ENCODE data around the gene WRAP73.

WRAP73 gene

DNA sequence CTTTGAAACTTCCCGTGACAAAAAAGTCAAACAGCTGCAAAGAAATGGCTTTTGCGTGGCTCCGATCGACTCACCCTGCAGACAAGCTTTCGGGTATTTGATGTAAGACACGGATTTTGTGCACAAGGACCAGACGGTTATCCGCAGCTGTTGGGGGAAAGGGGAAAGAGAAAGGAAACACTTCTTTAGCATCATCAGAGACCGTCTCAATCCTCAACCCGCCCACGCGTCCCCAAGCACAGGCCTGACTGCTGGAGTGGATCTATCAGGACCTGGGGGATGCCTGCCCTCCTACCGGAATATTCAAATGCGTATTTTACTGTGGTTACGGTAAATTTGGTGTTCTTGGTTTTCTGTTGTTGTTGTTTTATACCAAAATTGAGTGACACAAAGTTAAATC lies 11.2 kb downstream of the WRAP73 start:
- Mint-ChIP-seq H3K36me3 (ENCODE audit: low read depth) (peaks cover 20% of the 10 kb centered on the region), H3K4me3 (no peak overlapping the region), H3K4me1 (no peaks in the 10 kb centered on the region), H3K9me3 (no peaks in the 10 kb centered on the region), H3K27me3 (no peaks in the 10 kb centered on the region), H3K27ac (no peak overlapping the region)
- ATAC-seq, result no peak
- no peak for DNase-seq

DNA sequence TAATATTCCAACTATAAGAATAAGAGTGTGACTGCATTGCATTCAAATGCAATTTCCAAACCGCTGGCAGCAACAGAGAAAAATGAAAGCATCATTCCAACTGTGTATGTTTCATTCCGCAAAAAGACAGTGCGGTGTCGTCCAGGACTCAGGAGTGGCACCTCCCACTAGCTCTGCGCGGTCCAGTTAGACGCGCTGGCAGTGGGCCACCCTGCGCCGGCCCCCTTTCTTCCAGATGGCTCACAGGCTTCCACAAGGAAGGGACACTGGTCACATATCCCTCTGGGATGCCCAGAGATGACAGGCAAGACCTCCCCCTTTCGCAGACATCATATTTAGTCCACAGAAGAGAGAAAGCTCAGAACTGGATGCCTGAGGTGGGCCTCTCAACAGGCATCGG lies 11.9 kb downstream of the WRAP73 start:
- ATAC-seq (no peak), DNase-seq (no peak)
- Mint-ChIP-seq H3K27me3 (no peaks in the 10 kb centered on the region), H3K4me3 (no peak overlapping the region), H3K9me3 (no peaks in the 10 kb centered on the region), H3K27ac (no peak overlapping the region), H3K36me3 (ENCODE audit: low read depth) (peaks cover 20% of the 10 kb centered on the region), H3K4me1 (no peaks in the 10 kb centered on the region)

DNA sequence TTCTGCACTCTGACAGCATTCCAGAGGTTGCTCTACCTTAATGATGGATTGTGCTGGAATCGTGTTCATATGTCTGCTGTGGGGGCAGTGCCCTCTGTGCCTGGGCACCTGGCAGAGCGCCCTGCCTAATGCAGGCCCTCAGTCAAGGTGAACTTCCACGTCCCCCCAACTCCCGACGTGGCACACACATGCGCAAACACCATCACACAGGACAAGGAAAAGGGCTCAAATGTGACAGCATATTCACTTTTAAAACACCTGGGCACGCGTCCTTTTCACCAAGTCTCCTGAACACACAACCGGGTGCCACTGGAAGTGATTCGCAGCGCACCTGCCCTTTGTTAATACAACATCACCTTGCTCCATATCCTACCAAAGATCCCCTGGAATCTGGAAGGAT lies 13.4 kb downstream of the WRAP73 start:
- no peak for ATAC-seq
- Mint-ChIP-seq H3K9me3 (no peaks in the 10 kb centered on the region), H3K27me3 (no peaks in the 10 kb centered on the region), H3K27ac (no peak overlapping the region), H3K36me3 (ENCODE audit: low read depth) (peaks cover 20% of the 10 kb centered on the region), H3K4me1 (no peaks in the 10 kb centered on the region), H3K4me3 (no peak overlapping the region)
- no peak for DNase-seq

DNA sequence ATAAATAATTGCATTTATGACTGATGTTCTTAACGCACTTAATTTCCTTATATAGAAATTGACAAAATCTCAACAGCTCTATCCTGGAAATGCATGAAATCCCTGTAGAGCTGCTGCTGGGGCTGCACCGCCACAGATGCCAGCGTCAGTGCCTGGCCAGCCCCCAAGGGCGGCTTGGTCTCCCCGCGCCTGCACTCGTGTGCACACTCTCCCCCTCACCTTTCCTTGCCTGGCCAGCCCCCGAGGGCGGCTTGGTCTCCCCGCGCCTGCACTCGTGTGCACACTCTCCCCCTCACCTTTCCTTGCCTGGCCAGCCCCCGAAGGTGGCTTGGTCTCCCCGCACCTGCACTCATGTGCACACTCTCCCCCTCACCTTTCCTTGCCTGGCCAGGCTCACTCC lies 13.8 kb downstream of the WRAP73 start:
- no peaks in the 10 kb centered on the region for H3K27me3 Mint-ChIP-seq
- H3K4me1 Mint-ChIP-seq, result no peaks in the 10 kb centered on the region
- peaks cover 20% of the 10 kb centered on the region for H3K36me3 Mint-ChIP-seq (ENCODE audit: low read depth)
- DNase-seq (no peak), ATAC-seq (no peak)
- no peak overlapping the region for H3K27ac Mint-ChIP-seq
- no peaks in the 10 kb centered on the region for H3K9me3 Mint-ChIP-seq
- no peak overlapping the region for H3K4me3 Mint-ChIP-seq

DNA sequence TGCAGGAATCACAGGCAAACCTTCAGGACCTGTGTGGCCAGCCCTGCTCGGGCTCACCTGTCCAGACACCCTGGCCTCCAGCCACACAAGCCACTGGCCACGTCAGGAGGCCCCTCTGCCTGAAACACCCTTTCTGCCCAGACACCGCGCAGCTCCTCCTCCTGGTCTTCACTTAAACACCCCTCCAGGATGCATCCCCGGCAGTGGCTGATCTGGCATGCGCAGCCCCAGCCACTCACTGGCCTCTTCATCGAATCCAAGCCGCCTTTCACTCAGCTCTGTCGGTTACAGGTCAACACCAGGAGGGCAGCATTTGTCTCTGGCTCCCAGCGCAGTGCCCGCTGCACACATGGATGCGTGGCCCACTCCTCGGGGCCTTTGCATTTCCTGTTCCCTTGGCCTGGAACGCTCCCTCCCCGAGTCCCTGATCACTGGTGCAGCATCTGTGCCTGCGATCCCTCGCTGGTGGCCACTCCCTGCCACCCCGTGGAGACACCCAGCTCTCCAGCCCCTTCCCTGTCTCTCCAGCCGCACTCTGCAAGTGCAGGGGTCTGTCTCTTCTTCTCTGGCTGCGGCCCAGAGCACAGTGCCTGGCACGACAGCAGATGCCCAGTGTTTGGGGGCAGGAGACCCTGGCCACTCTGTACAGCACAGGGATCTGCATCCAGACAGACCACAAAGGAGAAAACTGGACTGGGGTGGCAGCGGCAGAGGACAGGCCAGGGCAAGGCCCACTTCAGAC lies 15.7 kb downstream of the WRAP73 start:
- H3K27me3 Mint-ChIP-seq, result no peaks in the 10 kb centered on the region
- no peaks in the 10 kb centered on the region for H3K4me1 Mint-ChIP-seq
- H3K36me3 Mint-ChIP-seq (ENCODE audit: low read depth), result peaks cover 20% of the 10 kb centered on the region
- no peak for ATAC-seq
- no peaks in the 10 kb centered on the region for H3K9me3 Mint-ChIP-seq
- H3K4me3 Mint-ChIP-seq, result no peak overlapping the region
- H3K27ac Mint-ChIP-seq, result no peak overlapping the region
- DNase-seq, result no peak

DNA sequence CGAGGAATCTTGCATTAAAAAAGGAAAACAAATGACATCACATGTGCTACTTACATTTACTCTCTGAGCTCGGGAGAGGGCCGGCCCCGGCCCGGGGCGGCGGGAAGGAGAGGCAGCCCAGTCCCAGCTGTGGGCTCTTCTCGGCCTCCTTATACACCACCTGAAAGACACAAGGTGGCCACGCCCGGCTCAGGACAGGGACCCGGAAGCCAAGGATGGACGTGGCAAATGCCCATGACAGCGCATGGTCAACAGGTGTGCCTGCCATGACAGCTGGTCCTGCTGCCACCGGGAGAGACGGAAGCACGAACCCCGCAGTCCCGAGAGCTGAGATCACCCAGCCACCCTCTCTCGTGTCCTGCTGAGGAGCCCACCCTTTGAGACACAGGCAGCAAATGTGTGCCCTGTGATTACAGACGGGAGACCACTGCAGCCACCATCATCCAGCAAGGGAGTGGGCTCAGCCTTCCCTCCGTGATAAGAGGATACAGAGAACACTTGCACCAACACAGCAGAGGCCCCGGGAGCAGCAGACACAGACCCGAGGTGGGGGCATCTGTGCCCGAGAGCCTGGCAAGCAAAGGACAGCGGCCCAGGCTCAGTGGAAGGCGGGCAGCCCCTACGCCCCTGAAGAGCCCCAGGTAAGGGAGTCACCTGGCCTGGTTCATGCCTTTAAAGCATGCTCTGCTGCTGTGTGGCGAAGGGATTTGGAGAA lies 16.4 kb downstream of the WRAP73 start:
- Mint-ChIP-seq H3K27me3 (no peaks in the 10 kb centered on the region), H3K9me3 (no peaks in the 10 kb centered on the region), H3K36me3 (ENCODE audit: low read depth) (peaks cover 19% of the 10 kb centered on the region), H3K4me3 (no peak overlapping the region), H3K27ac (no peak overlapping the region), H3K4me1 (no peaks in the 10 kb centered on the region)
- ATAC-seq (no peak), DNase-seq (no peak)

DNA sequence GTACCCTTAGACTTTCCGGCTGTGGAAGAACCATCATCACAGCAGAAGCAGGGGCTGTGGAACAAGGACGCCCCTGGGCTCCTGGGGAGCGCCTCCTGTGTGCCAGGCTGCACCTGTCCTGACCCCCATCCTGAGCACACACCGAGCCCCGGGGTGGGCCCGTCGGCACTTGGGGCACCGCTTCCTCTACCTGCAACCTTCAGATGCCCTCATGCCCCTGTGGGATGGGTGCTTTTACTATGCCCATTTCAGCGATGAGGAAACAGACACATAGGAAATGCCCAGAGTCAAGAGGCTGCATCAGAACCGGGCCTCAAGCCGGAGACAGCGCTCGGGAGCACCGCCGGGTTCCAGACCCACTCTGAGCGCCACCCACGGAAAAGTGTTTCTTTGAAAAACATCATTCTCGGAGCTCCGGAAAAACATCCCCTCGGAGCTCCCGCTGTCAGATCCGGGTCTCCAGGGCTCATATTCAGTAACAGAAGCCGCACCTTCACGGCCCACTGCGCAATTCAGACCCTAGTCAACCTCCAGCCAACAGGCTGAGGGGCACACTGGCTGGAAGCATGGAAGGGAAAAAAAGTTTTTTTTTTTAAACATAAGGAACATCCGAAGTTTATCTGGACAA lies 17.1 kb downstream of the WRAP73 start:
- Mint-ChIP-seq H3K4me3 (no peak overlapping the region), H3K36me3 (ENCODE audit: low read depth) (peaks cover 18% of the 10 kb centered on the region), H3K27me3 (no peaks in the 10 kb centered on the region), H3K4me1 (no peaks in the 10 kb centered on the region), H3K9me3 (no peaks in the 10 kb centered on the region), H3K27ac (no peak overlapping the region)
- DNase-seq (no peak), ATAC-seq (no peak)

DNA sequence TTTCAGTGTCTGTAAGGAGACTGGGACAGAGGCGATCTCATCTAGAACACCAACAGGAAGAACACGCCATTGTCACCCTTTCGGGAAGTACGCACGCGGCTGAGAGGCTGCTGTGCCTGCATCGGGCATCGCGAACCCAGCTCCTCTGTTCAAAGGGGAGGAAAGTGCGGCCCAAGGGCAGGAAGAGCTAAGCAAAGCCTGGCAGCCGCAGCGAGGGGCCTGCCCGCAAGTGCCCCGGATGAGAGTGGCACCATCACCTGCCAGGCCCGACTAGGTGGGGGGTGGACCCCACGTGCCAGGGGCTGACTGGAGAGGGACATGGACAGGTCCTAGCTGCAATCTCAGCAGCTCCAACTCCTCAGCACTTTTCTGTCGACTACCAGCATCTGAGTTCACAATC lies 17.6 kb downstream of the WRAP73 start:
- DNase-seq (no peak), ATAC-seq (no peak)
- H3K27ac Mint-ChIP-seq, result no peak overlapping the region
- H3K4me1 Mint-ChIP-seq, result no peaks in the 10 kb centered on the region
- no peaks in the 10 kb centered on the region for H3K9me3 Mint-ChIP-seq
- peaks cover 15% of the 10 kb centered on the region for H3K36me3 Mint-ChIP-seq (ENCODE audit: low read depth)
- H3K27me3 Mint-ChIP-seq, result no peaks in the 10 kb centered on the region
- H3K4me3 Mint-ChIP-seq, result no peak overlapping the region

DNA sequence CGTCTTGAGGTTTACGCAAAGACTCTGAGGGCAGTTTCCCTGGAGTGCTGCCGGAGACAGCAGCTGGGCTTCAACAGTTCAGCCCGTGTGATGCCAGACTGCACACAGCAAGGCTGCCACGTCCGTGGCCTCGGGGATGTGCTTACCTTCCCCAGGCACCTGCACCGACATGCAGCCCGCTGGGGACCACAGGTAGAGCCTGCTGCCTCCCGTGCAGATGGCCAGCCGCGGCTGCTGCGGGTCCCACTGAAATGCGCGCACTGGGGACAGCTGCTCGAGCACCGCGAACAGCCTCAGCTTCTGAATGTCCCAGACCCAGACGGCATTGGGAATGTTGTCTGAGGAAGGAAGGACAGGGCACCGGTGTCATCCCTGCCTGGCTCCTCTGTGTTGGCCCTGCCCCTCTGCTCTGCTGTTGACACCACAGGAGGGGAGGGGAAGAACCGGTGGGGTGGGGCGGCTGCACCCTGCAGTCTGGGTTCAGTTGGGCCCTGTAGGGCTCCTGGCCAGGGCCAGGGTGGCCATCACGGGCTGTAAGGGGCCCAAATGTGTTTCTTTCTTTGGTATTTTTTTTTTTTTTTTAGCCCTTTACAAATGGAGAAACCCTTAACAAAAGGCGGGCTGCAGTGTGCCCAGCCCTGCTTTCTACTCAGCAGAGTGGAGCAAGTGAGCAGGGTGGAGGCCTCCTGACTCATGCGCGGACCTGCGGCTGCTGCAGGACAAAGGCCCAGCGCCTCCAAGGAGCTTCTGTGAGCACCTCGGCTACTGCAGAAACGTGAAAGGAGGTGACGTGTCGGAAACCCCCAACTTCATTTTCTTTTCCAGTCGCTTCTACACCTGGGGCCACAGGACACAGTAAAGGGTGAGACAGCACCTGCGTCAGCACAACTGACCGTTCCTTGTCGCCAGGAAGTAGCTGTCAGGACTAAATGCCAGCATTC lies 18.3 kb downstream of the WRAP73 start:
- Mint-ChIP-seq H3K36me3 (ENCODE audit: low read depth) (peaks cover 12% of the 10 kb centered on the region), H3K4me1 (no peaks in the 10 kb centered on the region), H3K4me3 (no peak overlapping the region), H3K9me3 (no peaks in the 10 kb centered on the region), H3K27me3 (no peaks in the 10 kb centered on the region), H3K27ac (no peak overlapping the region)
- DNase-seq, result no peak
- ATAC-seq, result no peak

DNA sequence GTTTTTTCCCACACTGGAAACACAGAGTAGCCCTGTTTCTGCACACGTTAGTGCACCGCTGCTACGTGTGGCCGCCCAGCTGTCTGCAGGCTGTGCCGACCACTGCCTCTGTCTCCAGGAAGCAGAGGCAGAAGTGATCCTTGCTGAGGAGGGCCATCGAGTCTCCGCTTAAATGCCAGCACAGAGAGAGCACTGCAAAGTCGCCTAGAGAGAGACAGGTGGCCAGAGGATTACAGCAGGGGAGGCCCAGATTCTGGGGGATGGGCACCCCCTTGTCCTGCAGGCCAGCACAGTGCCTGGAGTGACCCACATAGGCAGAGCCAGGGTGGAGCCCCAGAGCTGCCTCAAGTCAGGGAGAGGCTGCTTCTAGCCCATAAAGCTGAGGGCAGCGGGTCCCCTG lies 19.0 kb downstream of the WRAP73 start:
- Mint-ChIP-seq H3K27me3 (no peaks in the 10 kb centered on the region), H3K4me1 (peaks cover 4% of the 10 kb centered on the region), H3K27ac (no peak overlapping the region), H3K36me3 (ENCODE audit: low read depth) (peaks cover 8% of the 10 kb centered on the region), H3K9me3 (no peaks in the 10 kb centered on the region), H3K4me3 (no peak overlapping the region)
- DNase-seq (no peak), ATAC-seq (no peak)

DNA sequence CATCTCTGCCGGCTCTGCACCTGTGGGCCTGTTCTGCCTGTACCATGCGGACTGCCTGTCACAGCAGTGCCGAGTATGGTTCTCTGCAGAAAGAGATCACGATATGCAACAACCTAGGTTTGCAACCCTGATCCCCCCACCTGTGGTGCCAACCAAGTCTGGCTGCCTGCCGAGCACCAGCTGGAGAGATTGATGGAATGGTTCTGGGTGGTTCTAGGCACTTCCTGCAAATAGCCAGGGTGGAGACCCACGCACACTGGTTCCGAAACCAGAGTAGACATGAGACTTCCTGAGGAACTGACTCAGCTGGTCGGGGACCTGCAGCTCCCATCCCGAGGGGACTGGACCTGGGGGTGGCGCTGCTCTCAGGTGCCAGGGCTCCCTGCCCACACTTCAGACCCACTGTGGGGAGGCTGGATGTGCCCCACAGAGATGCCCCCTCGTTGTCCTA lies 19.7 kb downstream of the WRAP73 start:
- Mint-ChIP-seq H3K36me3 (ENCODE audit: low read depth) (peaks cover 2% of the 10 kb centered on the region), H3K27me3 (no peaks in the 10 kb centered on the region), H3K9me3 (no peaks in the 10 kb centered on the region), H3K27ac (no peak overlapping the region), H3K4me3 (no peak overlapping the region), H3K4me1 (peaks cover 7% of the 10 kb centered on the region)
- ATAC-seq (no peak), DNase-seq (no peak)

DNA sequence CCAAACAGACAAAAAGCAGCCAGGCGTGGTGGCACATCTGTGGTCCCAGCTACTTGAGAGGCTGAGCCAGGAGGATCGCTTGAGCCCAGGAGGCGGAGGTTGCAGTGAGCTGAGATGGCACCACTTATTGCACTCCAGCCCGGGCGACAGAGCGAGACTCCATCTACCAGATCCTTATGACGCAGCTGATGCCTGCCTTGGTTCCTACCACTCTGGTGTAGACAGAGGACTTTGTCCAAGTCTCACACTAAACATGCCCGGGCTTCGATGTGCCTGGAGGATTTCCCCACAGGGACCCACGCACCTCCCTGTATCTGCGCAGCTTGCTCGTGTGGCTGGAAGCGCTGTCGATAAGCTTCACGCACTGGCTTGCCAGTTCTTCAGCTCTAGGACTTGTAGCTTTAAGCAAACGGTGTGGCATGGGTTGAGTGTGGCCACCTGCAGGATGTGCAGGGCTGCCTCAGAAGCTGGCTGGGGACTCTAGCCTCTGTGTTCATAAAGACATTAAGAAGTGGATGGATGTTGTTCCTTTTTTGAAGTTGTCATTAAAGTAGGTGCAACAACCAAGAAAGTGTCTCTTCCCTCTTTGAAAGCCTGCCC lies 20.2 kb downstream of the WRAP73 start:
- H3K36me3 Mint-ChIP-seq (ENCODE audit: low read depth), result peaks cover 2% of the 10 kb centered on the region

DNA sequence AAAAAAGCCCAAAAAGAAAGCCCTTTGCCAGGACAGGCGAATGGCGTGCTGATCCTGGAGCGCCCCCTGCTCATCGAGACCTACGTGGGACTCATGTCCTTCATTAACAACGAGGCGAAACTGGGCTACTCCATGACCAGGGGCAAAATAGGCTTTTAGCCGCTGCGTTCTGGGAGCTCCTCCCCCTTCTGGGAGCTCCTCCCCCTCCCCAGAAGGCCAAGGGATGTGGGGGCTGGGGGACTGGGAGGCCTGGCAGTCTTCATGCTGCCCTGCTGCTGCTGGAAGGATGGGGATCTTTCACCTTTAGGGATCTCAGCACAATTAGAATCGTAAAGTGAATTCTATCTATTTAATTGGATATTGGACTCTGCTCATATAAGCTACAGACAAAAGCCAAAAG lies 21.5 kb downstream of the WRAP73 start:
- Mint-ChIP-seq H3K27ac (no peak overlapping the region), H3K9me3 (no peaks in the 10 kb centered on the region), H3K4me3 (no peak overlapping the region), H3K4me1 (peaks cover 20% of the 10 kb centered on the region), H3K27me3 (no peaks in the 10 kb centered on the region), H3K36me3 (ENCODE audit: low read depth) (peaks cover 2% of the 10 kb centered on the region)
- ATAC-seq, result no peak
- no peak for DNase-seq

More for the DNA sequence above, 20.2 kb downstream of the WRAP73 start:
- ATAC-seq, result no peak
- H3K9me3 Mint-ChIP-seq, result no peaks in the 10 kb centered on the region
- H3K27ac Mint-ChIP-seq, result no peak overlapping the region
- DNase-seq, result no peak
- no peak overlapping the region for H3K4me3 Mint-ChIP-seq
- H3K27me3 Mint-ChIP-seq, result no peaks in the 10 kb centered on the region
- peaks cover 8% of the 10 kb centered on the region for H3K4me1 Mint-ChIP-seq
